AG09309 (cell line): ENCODE results near the gene PRKG1.

ENCODE experiments used
- DNase-seq: peaks from one replicate; pipeline ENCODE4 v3.0.0-alpha.2; 2010; ENCODE audit warnings: low read depth
- H3K4me3 ChIP-seq: 2 replicates; pipeline ENCODE4 v1.5.1; 2011; ENCODE audit warnings: mild to moderate bottlenecking, low read depth, low read length, moderate library complexity; ENCODE audit not compliant: control insufficient read depth
- CTCF ChIP-seq: IDR thresholded peaks from 2 replicates; pipeline ENCODE4 v1.5.1; 2011; ENCODE audit warnings: mild to moderate bottlenecking, low read depth, low read length, inconsistent platforms; ENCODE audit not compliant: insufficient read depth, control insufficient read depth; ENCODE audit errors: missing control alignments

PRKG1 gene

GRCh38 chr10:52313933-52314821 is 1239.9 kb downstream of the PRKG1 start, which contains the start of gene DKK1:
Gene DKK1 (plus strand): TSS chr10:52314281. CDS start chr10:52314435, 154 bp downstream.
- H3K4me3 ChIP-seq = peak within 1 kb of the TSS; percentile 61
- peak; percentile 86 for TF ChIP-seq CTCF
- DNase-seq = peak; percentile 73

- no peak for TF ChIP-seq CTCF
- H3K4me3 ChIP-seq = peak overlapping the region; percentile 61
- no peak for DNase-seq
Measured at GRCh38 chr10:52314822-52315552, 1240.7 kb downstream of the PRKG1 start.

GRCh38 chr10:52316001-52316400 is 1241.7 kb downstream of the PRKG1 start:
- DNase-seq = no peak
- peak overlapping the region; percentile 61 for H3K4me3 ChIP-seq

GRCh38 chr10:52316500-52316899 is 1242.2 kb downstream of the PRKG1 start:
- peak overlapping the region; percentile 61 for H3K4me3 ChIP-seq
- TF ChIP-seq CTCF = no peak

More at GRCh38 chr10:52316001-52316400, 1241.7 kb downstream of the PRKG1 start:
- TF ChIP-seq CTCF = no peak

GRCh38 chr10:52318136-52318701 is 1243.9 kb downstream of the PRKG1 start:
- TF ChIP-seq CTCF = no peak
- H3K4me3 ChIP-seq = peak overlapping the region; percentile 61
- peak; percentile 76 for DNase-seq

More at GRCh38 chr10:52316500-52316899, 1242.2 kb downstream of the PRKG1 start:
- DNase-seq = no peak

- peak; percentile 96 for DNase-seq
- no peak overlapping the region for H3K4me3 ChIP-seq
- no peak for TF ChIP-seq CTCF
Measured at GRCh38 chr10:52318822-52319464, 1244.7 kb downstream of the PRKG1 start.
